ENCODE results near the gene PLA2G4B.

PLA2G4B gene

DNA sequence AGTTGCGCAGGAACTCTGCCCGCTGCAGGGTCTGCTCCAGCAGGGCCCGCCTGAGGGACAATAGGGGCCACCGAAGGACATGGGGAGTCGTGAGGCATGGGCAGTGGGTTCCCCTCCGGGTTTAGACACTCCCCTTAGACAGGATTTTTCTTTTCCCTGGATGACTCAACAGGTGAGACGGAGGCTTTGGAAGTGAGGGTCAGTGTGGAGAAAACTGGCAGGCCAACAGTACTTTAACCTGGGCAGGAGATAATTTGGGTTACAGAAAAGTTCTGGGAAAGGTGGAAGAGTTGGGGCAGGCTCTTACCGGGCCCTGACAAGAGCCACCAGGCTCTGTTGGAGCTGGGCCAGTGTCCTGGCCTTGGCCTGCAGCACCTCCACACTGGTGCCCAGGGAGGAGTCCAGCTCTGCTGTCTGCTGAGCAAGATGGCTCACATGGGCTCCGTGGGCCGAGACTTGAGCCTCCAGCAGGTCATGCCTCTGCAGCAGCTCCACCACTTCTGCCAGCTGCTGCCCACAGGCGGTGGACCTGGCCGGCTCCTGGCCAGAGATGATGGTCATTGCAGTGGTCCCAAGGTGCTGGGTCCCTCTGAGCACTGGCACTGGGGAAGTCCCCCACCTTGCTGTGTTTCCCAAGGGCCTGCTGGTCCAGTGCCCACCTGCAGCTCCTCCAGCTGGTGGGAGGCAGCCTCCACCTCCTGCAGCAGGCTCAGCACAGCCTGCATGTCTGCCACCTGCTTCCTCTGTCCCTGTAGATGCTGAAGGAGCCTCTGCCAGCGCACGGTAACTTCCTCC is 44.2 kb downstream of the PLA2G4B start:
- TF ChIP-seq, protein P1, sequence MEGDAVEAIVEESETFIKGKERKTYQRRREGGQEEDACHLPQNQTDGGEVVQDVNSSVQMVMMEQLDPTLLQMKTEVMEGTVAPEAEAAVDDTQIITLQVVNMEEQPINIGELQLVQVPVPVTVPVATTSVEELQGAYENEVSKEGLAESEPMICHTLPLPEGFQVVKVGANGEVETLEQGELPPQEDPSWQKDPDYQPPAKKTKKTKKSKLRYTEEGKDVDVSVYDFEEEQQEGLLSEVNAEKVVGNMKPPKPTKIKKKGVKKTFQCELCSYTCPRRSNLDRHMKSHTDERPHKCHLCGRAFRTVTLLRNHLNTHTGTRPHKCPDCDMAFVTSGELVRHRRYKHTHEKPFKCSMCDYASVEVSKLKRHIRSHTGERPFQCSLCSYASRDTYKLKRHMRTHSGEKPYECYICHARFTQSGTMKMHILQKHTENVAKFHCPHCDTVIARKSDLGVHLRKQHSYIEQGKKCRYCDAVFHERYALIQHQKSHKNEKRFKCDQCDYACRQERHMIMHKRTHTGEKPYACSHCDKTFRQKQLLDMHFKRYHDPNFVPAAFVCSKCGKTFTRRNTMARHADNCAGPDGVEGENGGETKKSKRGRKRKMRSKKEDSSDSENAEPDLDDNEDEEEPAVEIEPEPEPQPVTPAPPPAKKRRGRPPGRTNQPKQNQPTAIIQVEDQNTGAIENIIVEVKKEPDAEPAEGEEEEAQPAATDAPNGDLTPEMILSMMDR (IDR thresholded peaks at IDR 0.05; ENCODE audit: extremely low read depth, insufficient read depth, missing control alignments) = no peak
- in situ Hi-C loops (cut with MboI; ENCODE audit: low pct_unique_long_range_greater_than_20kb, low sequenced_read_pairs, unreplicated experiment) = no loop called here
- DNase-seq (ENCODE audit: low spot score) = no peak

DNA sequence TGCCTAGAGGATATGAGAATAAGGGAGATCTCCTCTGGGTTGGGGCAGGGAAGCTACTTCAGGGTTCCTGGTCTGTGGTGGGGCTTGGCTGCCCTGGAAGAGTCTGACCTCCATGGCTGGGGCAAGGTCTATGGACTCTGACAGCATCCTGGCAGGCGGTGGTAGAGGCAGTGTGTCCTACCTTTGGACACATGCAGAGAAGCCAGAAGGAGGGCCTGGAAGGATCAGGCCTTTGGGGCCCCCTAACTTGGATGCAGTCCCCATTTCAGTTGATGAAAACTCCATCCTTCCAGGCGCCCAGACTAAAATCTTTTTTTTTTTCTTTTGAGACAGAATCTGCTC is 44.8 kb downstream of the PLA2G4B start:
- DNase-seq (ENCODE audit: low spot score) = no peak
- in situ Hi-C loops (cut with MboI; ENCODE audit: low pct_unique_long_range_greater_than_20kb, low sequenced_read_pairs, unreplicated experiment) = no loop called here
- TF ChIP-seq, protein P1 (IDR thresholded peaks at IDR 0.05; ENCODE audit: extremely low read depth, insufficient read depth, missing control alignments) = no peak

DNA sequence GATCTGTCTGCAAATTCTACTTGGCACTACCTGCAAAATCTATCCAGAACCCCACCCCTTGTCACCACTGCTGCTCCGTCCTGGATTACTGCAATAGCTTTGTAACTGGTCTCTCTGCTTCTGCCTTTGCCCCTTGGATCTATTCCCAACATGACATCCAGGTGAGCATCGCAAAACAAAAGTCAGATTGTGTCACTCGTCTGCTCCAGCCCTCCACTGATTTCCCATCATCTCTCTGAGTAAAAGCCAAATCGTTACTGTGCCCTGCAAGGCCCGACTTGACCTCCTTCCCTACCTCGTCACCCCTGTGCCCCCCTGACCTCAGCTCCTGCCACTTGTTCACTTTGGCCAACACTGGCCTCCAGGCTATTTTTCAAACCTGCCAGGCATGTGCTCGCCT is 45.8 kb downstream of the PLA2G4B start:
- TF ChIP-seq, protein P1 (IDR thresholded peaks at IDR 0.05; ENCODE audit: extremely low read depth, insufficient read depth, missing control alignments) = no peak
- in situ Hi-C loops (cut with MboI; ENCODE audit: low pct_unique_long_range_greater_than_20kb, low sequenced_read_pairs, unreplicated experiment) = no loop called here
- DNase-seq (ENCODE audit: low spot score) = no peak

DNA sequence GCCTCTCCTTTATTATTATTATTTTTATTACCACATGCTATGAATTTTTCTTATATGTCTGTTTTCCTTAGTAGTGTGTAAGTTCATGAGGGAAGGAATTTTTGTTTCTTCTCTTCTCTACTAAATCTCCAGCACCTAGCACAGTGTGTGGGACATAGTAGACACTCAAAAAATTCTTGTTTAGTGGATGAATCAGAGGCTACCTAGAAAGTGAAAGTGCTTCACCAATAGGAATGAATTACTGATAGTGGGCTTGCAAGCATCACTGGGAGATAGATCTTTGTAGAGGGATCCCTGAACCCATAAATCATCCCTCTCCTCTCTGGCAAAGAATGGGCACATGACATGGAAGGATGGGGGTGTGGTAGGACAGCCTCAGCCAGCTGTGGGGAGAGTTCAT is 46.7 kb downstream of the PLA2G4B start:
- TF ChIP-seq, protein P1 (IDR thresholded peaks at IDR 0.05; ENCODE audit: extremely low read depth, insufficient read depth, missing control alignments) = no peak
- no peak for DNase-seq (ENCODE audit: low spot score)
- in situ Hi-C loops (cut with MboI; ENCODE audit: low pct_unique_long_range_greater_than_20kb, low sequenced_read_pairs, unreplicated experiment) = no loop called here

DNA sequence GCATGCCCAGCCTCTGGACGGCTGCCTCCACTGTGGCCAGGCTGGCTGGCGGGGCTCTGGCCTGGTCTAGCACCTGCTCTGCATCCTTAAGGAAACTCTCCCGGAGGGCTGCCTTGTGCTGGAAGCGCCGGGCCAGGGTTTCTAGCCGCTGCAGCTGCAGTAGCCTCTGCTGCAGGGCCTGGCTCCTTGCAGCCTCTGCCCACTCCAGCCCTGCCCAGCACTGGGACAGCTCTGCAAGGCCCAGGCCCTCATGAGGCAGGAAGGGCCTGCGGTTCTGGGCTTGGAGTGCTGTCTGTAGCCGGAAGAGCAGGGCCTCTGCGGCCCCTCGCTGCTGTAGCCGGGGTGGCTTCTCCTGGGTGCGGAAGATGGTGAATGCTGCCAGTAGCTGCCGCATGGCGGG is 47.2 kb downstream of the PLA2G4B start:
- no peak for DNase-seq (ENCODE audit: low spot score)
- TF ChIP-seq, protein P1 (IDR thresholded peaks at IDR 0.05; ENCODE audit: extremely low read depth, insufficient read depth, missing control alignments) = no peak
- in situ Hi-C loops (cut with MboI; ENCODE audit: low pct_unique_long_range_greater_than_20kb, low sequenced_read_pairs, unreplicated experiment) = no loop called here

DNA sequence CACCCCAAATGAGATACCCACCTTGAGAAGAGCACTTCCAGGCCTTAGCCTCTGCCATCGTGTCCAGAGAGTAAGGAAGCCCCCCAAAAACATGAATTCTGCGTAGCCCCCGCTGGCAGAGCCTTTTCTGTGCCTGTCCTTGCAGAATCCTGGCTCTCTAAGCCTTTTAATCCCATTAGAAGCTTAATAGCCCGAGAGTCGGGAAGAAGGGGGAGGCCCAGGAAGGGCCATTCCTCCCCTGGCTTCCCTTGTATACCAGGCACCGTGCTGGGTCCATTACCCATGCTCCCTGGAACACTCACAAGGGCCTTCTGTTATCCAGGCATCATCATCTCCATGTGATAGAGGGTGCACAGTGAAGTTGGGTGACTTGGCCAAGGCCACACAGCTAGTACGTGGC is 48.1 kb downstream of the PLA2G4B start:
- TF ChIP-seq, protein P1 (IDR thresholded peaks at IDR 0.05; ENCODE audit: extremely low read depth, insufficient read depth, missing control alignments) = no peak
- DNase-seq (ENCODE audit: low spot score) = no peak
- in situ Hi-C loops (cut with MboI; ENCODE audit: low pct_unique_long_range_greater_than_20kb, low sequenced_read_pairs, unreplicated experiment) = no loop called here

Measured in GM13977 (cell line).